HepG2 (cell line): ENCODE measurements around the gene ANKRD37. TPM values are rescaled to one million over a fixed set of nuclear protein-coding genes. Genes with fewer than 3 reads are reported as not detected.
A peak's percentile ranks its signal among the peaks of the same experiment; 100 is the strongest.

ENCODE experiments used
- AKAP8 ChIP-seq: sonication (generic); formaldehyde crosslinking; IDR thresholded peaks from 2 replicates; pipeline ENCODE4 v1.5.1; 2020; ENCODE audit warnings: mild to moderate bottlenecking, missing genetic modification reagents
- ARID2 ChIP-seq: sonication (generic); formaldehyde crosslinking; IDR thresholded peaks from 2 replicates; pipeline ENCODE4 v1.8.1; 2022; ENCODE audit warnings: mild to moderate bottlenecking, missing genetic modification reagents, borderline replicate concordance
- CTCF ChIP-seq: sonication (generic); formaldehyde crosslinking; IDR thresholded peaks from 2 replicates; pipeline ENCODE4 v1.5.0; 2020; ENCODE audit warnings: mild to moderate bottlenecking, missing genetic modification reagents, moderate library complexity
- FLYWCH1 ChIP-seq: sonication (generic); formaldehyde crosslinking; IDR thresholded peaks from 2 replicates; pipeline ENCODE4 v1.8.1; 2023; ENCODE audit warnings: mild to moderate bottlenecking, missing genetic modification reagents
- GTF2F1 ChIP-seq: fragments of 150-350 bp; IDR thresholded peaks from 2 replicates; pipeline ENCODE4 v1.6.1; 2014; ENCODE audit warnings: low read length
- HDAC1 ChIP-seq: sonication (generic); formaldehyde crosslinking; IDR thresholded peaks from 2 replicates; pipeline ENCODE4 v1.5.1; 2020; ENCODE audit warnings: mild to moderate bottlenecking, missing genetic modification reagents
- MIXL1 ChIP-seq: IDR thresholded peaks from 2 replicates; pipeline ENCODE4 v1.6.1; 2016
- PAXIP1 ChIP-seq: sonication (generic); formaldehyde crosslinking; conservative IDR thresholded peaks from 2 replicates; pipeline ENCODE4 v1.4.0; 2020; ENCODE audit warnings: mild to moderate bottlenecking, missing genetic modification reagents, moderate library complexity
- RFXAP ChIP-seq: sonication (generic); formaldehyde crosslinking; IDR thresholded peaks from 2 replicates; pipeline ENCODE4 v1.4.0; 2020; ENCODE audit warnings: missing genetic modification reagents, borderline replicate concordance
- SMAD9 ChIP-seq: sonication (generic); formaldehyde crosslinking; IDR thresholded peaks from 2 replicates; pipeline ENCODE4 v1.5.1; 2020; ENCODE audit warnings: mild to moderate bottlenecking, missing genetic modification reagents
- SNAPC2 ChIP-seq: sonication (generic); formaldehyde crosslinking; IDR thresholded peaks from 2 replicates; pipeline ENCODE4 v1.8.1; 2022; ENCODE audit warnings: mild to moderate bottlenecking, missing genetic modification reagents
- SRF ChIP-seq: IDR thresholded peaks from 2 replicates; pipeline ENCODE4 v1.6.1; 2011; ENCODE audit warnings: mild to moderate bottlenecking, low read depth, low read length, moderate library complexity
- TAF1 ChIP-seq: sonication (generic); formaldehyde crosslinking; IDR thresholded peaks from 2 replicates; pipeline ENCODE4 v1.4.0; 2020; ENCODE audit warnings: missing genetic modification reagents
- ZNF205 ChIP-seq: IDR thresholded peaks from 2 replicates; pipeline ENCODE4 v1.6.1; 2018; ENCODE audit warnings: missing biosample characterization, missing genetic modification reagents
- ZNF274 ChIP-seq: sonication (generic); formaldehyde crosslinking; IDR thresholded peaks from 2 replicates; pipeline ENCODE4 v1.5.1; 2020; ENCODE audit warnings: mild to moderate bottlenecking, missing genetic modification reagents
- ZNF3 ChIP-seq: IDR thresholded peaks from 2 replicates; pipeline ENCODE4 v1.7.0; 2017; ENCODE audit warnings: inconsistent platforms
- ZNF33B ChIP-seq: sonication (generic); formaldehyde crosslinking; IDR thresholded peaks from 2 replicates; pipeline ENCODE4 v1.5.1; 2020; ENCODE audit warnings: mild to moderate bottlenecking, missing genetic modification reagents
- ZNF343 ChIP-seq: sonication (generic); formaldehyde crosslinking; IDR thresholded peaks from 2 replicates; pipeline ENCODE4 v1.4.0; 2020; ENCODE audit warnings: mild to moderate bottlenecking, missing genetic modification reagents
- ZNF589 ChIP-seq: sonication (generic); formaldehyde crosslinking; conservative IDR thresholded peaks from 2 replicates; pipeline ENCODE4 v1.8.0; 2022; ENCODE audit warnings: mild to moderate bottlenecking, moderate library complexity, missing genetic modification reagents
- ZNF609 ChIP-seq: sonication (generic); formaldehyde crosslinking; IDR thresholded peaks from 2 replicates; pipeline ENCODE4 v1.4.0; 2020; ENCODE audit warnings: mild to moderate bottlenecking, missing genetic modification reagents, borderline replicate concordance
- ZNF674 ChIP-seq: sonication (generic); formaldehyde crosslinking; IDR thresholded peaks from 2 replicates; pipeline ENCODE4 v1.5.0; 2020; ENCODE audit warnings: low read depth, mild to moderate bottlenecking, missing genetic modification reagents
- ZNF780A ChIP-seq: sonication (generic); formaldehyde crosslinking; IDR thresholded peaks from 2 replicates; pipeline ENCODE4 v1.8.0; 2022; ENCODE audit warnings: mild to moderate bottlenecking, missing genetic modification reagents, moderate library complexity
- polyA plus RNA-seq, 8 experiments: library from polyadenylated mRNA; depleted of rRNA in 3 of 8; stranded (reverse) in 7 of 8; unstranded in 1 of 8; fragments of >200 nt; fragmentation: Illumina TruSeq in 4 of 8; extraction: Trizol in 4 of 8; gene quantifications; 2 replicates each; pipeline versions ENCODE4 v1.2.1 to v1.2.3, GENCODE V29; 2011 to 2016; ENCODE audit warnings: low read depth in 4 of 8, missing spikeins in 1 of 8, mixed read lengths in 1 of 8; ENCODE audit not compliant: insufficient read depth in 1 of 8
- total RNA-seq, 5 experiments: library from RNA; depleted of rRNA; stranded (reverse); fragments of >200 nt; fragmentation: Illumina TruSeq; extraction: Trizol; gene quantifications; 2 replicates each; pipeline ENCODE4 v1.2.3, GENCODE V29; 2016; ENCODE audit warnings: low read depth in 1 of 5

ANKRD37 gene
- total and polyA plus RNA-seq, 2 of the 13 experiments (the other 11 are each of a cell fraction or from before 2014, with no cell fraction given), result 2.2 to 51.4 TPM

- peak; percentile 13; the same call in 1 of the 2 replicates for TF ChIP-seq ZNF609 (CRISPR knock-in tag)
- no peak for TF ChIP-seq FLYWCH1 (CRISPR knock-in tag)
- no peak; the same call in 1 of the 2 replicates for TF ChIP-seq MIXL1 (CRISPR knock-in tag)
- TF ChIP-seq SNAPC2 (CRISPR knock-in tag), result no peak
- 0 out of 2 replicates have a peak, but pooled peaks have one; percentile 3 for TF ChIP-seq GTF2F1
- no peak for TF ChIP-seq SRF
- peak; percentile 57 for TF ChIP-seq HDAC1
- no peak for TF ChIP-seq ZNF3 (CRISPR knock-in tag)
- TF ChIP-seq PAXIP1, result no peak; the same call in 1 of the 2 replicates
- TF ChIP-seq ZNF674, result no peak
- TF ChIP-seq ZNF343 (CRISPR knock-in tag), result 0 out of 2 replicates have a peak, but pooled peaks have one; percentile 12
- no peak for TF ChIP-seq RFXAP (CRISPR knock-in tag)
- no peak for TF ChIP-seq ZNF33B (CRISPR knock-in tag)
- no peak for TF ChIP-seq ZNF274 (CRISPR knock-in tag)
- no peak for TF ChIP-seq SMAD9 (CRISPR knock-in tag)
- TF ChIP-seq ZNF589 (CRISPR knock-in tag), result no peak
- no peak for TF ChIP-seq CTCF
- TF ChIP-seq ZNF205 (CRISPR knock-in tag), result peak; percentile 64; the same call in 1 of the 2 replicates
- TF ChIP-seq ARID2 (CRISPR knock-in tag), result no peak
- TF ChIP-seq AKAP8 (CRISPR knock-in tag), result no peak
- TF ChIP-seq ZNF780A (CRISPR knock-in tag), result no peak
- TF ChIP-seq TAF1 (CRISPR knock-in tag), result peak; percentile 55
These were observed at the start of gene ANKRD37 (continued) for GRCh38 chr4:185396724-185397385.
